ENCODE data around the gene SSR4. TPM values are rescaled to one million over a fixed set of nuclear protein-coding genes. Genes with fewer than 3 reads are reported as not detected.
A peak's percentile ranks its signal among the peaks of the same experiment; 100 is the strongest.

SSR4 gene
- total RNA-seq, 1 experiment from 2014 or later, result 179 TPM

- Mint-ChIP-seq H3K4me1 (peaks cover 16 to 28% of the 10 kb centered on the region in 2 experiments), H3K9me3 (peaks cover 56 to 70% of the 10 kb centered on the region in 2 experiments), H3K4me3 (peak overlapping the region; percentile 58 to 80), H3K36me3 (ENCODE audit: insufficient read depth in 1 of 3, low read depth in 3 of 3) (peaks cover 11 to 25% (median 17%) of the 10 kb centered on the region in 3 experiments), H3K27ac (no peak overlapping the region), H3K27me3 (ENCODE audit: low read depth) (peaks cover 6% of the 10 kb centered on the region)
- H3K18ac ChIP-seq (ENCODE audit: insufficient read length, low read depth, low read length), result no peak overlapping the region
- no peak overlapping the region for H3K14ac ChIP-seq (ENCODE audit: insufficient read depth, low read length)
- H4K20me1 ChIP-seq (ENCODE audit: control insufficient read depth, insufficient read depth, insufficient read length), result no peaks in the 10 kb centered on the region
- H2BK15ac ChIP-seq (ENCODE audit: low read depth, low read length), result no peak overlapping the region
- no peaks in the 10 kb centered on the region for H3K27me3 ChIP-seq (ENCODE audit: insufficient read depth, low read length)
- no peak for DNase-seq
- no peak overlapping the region for H2AFZ ChIP-seq (ENCODE audit: low read length)
- H4K5ac ChIP-seq (ENCODE audit: insufficient read length, low read depth, low read length), result no peak overlapping the region
- peak overlapping the region; percentile 66 for H3K4me2 ChIP-seq (ENCODE audit: insufficient read depth, insufficient read length, low read length)
- H2BK12ac ChIP-seq (ENCODE audit: insufficient read length, low read depth, low read length), result no peak overlapping the region
- H3K27ac ChIP-seq (ENCODE audit: insufficient read length, low read depth, low read length), result no peak overlapping the region
- no peak overlapping the region for H2AK5ac ChIP-seq (ENCODE audit: insufficient read length, low read length)
- H4K91ac ChIP-seq (ENCODE audit: insufficient read length, low read depth, low read length), result no peak overlapping the region
- no peak overlapping the region for H2BK20ac ChIP-seq (ENCODE audit: low read depth, low read length, poor library complexity, severe bottlenecking)
- peak overlapping the region; percentile 2 for H3K9ac ChIP-seq (ENCODE audit: extremely low read depth, insufficient read length, low read length)
- H2BK120ac ChIP-seq (ENCODE audit: low read depth, low read length, poor library complexity, severe bottlenecking), result no peak overlapping the region
- no peak overlapping the region for H2BK5ac ChIP-seq (ENCODE audit: insufficient read length, low read length)
- WGBS (ENCODE audit: extremely low coverage, insufficient read length, low lambda C conversion rate), result no CpG with 5 or more reads among the region's 102 CpGs
- H3K23ac ChIP-seq (ENCODE audit: insufficient read length, low read depth, low read length), result no peak overlapping the region
- peaks cover 5% of the 10 kb centered on the region for H3K23me2 ChIP-seq (ENCODE audit: insufficient read length, low read depth, low read length, poor library complexity, severe bottlenecking)
- peaks cover 10% of the 10 kb centered on the region for H3K9me3 ChIP-seq (ENCODE audit: control insufficient read depth, low read depth, low read length)
- peaks cover 17% of the 10 kb centered on the region; the same call in 1 of the 2 replicates for H3K79me2 ChIP-seq (ENCODE audit: insufficient read depth, low read length)
- no peaks in the 10 kb centered on the region for H3K79me1 ChIP-seq (ENCODE audit: insufficient read depth, low read depth, low read length, poor library complexity, severe bottlenecking)
- H3K4ac ChIP-seq (ENCODE audit: low read depth, low read length), result no peak overlapping the region
- no peak overlapping the region for H3T11ph ChIP-seq (ENCODE audit: low read length)
- no peaks in the 10 kb centered on the region; the same call in 1 of the 2 replicates for H3K4me1 ChIP-seq (ENCODE audit: insufficient read depth, low read length)
- H4K8ac ChIP-seq (replicated peaks; ENCODE audit: insufficient read length, low read depth, low read length), result no peak overlapping the region
- no peak overlapping the region for H3K56ac ChIP-seq (ENCODE audit: insufficient read length, low read depth, low read length)
- TF ChIP-seq CTCF (conservative IDR thresholded peaks at IDR 0.05), result no peak
These were observed 36.4 kb downstream of the SSR4 start for GRCh38 chrX:153830640-153831428.

All from H9 (cell line).